ENCODE results near the gene EXOSC3.

Gene EXOSC3

GRCh38 chr9:37732086-37732741, 52.6 kb downstream of the EXOSC3 start:
- DNase-seq (ENCODE audit: low read depth in 2 of 2): no peak

- DNase-seq (ENCODE audit: low read depth in 2 of 2): no peak
Measured at GRCh38 chr9:37730839-37731238, 54.0 kb downstream of the EXOSC3 start.

- no peak for DNase-seq (ENCODE audit: low read depth in 2 of 2)
Measured at GRCh38 chr9:37730256-37730655, 54.6 kb downstream of the EXOSC3 start.

Measured in stimulated activated CD8-positive, alpha-beta memory T cell treated with anti-CD3 and anti-CD28 coated beads, Interleukin-2, amount 100 ng/mL, for 48 hours (primary cell).